Ascending aorta (tissue), 2 donors: ENCODE data around the gene SNRPD3. TPM values are rescaled to one million over a fixed set of nuclear protein-coding genes. Genes with fewer than 3 reads are reported as not detected.

Experiments used
- DNase-seq, 2 donors: peaks; one replicate each; pipeline ENCODE4 v3.0.0-alpha.2; 2019; ENCODE audit warnings: low spot score in 2 of 2
- H3K27ac ChIP-seq, 2 donors: fragments of 200-600 bp; sonication (generic); one replicate each; pipeline ENCODE4 v1.5.1; 2016 to 2017; ENCODE audit warnings: mild to moderate bottlenecking in 1 of 2
- H3K27me3 ChIP-seq: fragments of 200-600 bp; sonication (generic); one replicate; pipeline ENCODE4 v1.5.1; 2017
- H3K36me3 ChIP-seq, 2 donors: fragments of 200-600 bp; sonication (generic); one replicate each; pipeline ENCODE4 v1.5.1; 2016
- H3K4me1 ChIP-seq, 2 donors: fragments of 200-600 bp; sonication (generic); one replicate each; pipeline ENCODE4 v1.5.1; 2016 to 2017; ENCODE audit warnings: mild to moderate bottlenecking in 1 of 2
- H3K4me3 ChIP-seq, 2 donors: fragments of 200-600 bp; sonication (generic); one replicate each; pipeline ENCODE4 v1.5.1; 2016 to 2017; ENCODE audit warnings: mild to moderate bottlenecking in 1 of 2
- H3K9me3 ChIP-seq, 2 donors: fragments of 200-600 bp; sonication (generic); one replicate each; pipeline ENCODE4 v1.5.1; 2016
- intact Hi-C: fragments of 100-400 bp; cut with DNase I; formaldehyde crosslinking; loops from one replicate; pipeline ENCODE4 v1.15.1; 2023
- total RNA-seq: library from RNA; depleted of rRNA; stranded (reverse); fragments of >200 nt; gene quantifications from one replicate; pipeline ENCODE4 v1.1.0, GENCODE V29; 2016
- TF ChIP-seq, protein P1 (sequence below), 3 experiments: fragments of 200-600 bp in 2 of 3; fragments of 450-650 bp in 1 of 3; sonication (generic) in 2 of 3; IDR thresholded peaks; one replicate each; pipeline ENCODE4 v1.5.1; 2016 to 2019; ENCODE audit warnings: antibody characterized with exemption in 3 of 3, mild to moderate bottlenecking in 1 of 3, moderate library complexity in 1 of 3

Gene SNRPD3
- total RNA-seq, 1 donor from 2014 or later: 113 TPM

DNA sequence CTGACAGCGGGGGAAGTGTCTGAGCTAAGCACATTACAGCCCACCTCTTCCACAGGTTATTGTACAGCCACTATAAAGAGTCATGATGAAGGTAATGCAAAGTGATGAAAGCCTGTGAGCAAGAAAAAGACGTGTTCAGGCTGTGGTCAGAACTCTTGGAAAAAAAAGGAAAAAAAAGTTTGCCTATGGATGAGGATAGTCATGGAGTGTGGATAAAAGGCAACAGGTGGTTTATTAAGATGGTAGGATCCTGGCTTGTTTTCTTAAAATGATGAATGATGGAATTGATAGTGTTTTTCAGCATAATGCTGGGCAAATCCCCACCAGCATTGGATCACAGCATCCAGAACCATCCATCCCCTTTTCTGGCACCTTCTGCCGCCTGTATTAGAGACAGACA lies 37.6 kb upstream of the SNRPD3 start:
- no peaks in the 10 kb centered on the region for H3K36me3 ChIP-seq
- no peak overlapping the region for H3K27ac ChIP-seq
- H3K27me3 ChIP-seq: no peaks in the 10 kb centered on the region
- H3K9me3 ChIP-seq: no peaks in the 10 kb centered on the region
- no peak for DNase-seq
- TF ChIP-seq, protein P1, sequence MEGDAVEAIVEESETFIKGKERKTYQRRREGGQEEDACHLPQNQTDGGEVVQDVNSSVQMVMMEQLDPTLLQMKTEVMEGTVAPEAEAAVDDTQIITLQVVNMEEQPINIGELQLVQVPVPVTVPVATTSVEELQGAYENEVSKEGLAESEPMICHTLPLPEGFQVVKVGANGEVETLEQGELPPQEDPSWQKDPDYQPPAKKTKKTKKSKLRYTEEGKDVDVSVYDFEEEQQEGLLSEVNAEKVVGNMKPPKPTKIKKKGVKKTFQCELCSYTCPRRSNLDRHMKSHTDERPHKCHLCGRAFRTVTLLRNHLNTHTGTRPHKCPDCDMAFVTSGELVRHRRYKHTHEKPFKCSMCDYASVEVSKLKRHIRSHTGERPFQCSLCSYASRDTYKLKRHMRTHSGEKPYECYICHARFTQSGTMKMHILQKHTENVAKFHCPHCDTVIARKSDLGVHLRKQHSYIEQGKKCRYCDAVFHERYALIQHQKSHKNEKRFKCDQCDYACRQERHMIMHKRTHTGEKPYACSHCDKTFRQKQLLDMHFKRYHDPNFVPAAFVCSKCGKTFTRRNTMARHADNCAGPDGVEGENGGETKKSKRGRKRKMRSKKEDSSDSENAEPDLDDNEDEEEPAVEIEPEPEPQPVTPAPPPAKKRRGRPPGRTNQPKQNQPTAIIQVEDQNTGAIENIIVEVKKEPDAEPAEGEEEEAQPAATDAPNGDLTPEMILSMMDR (IDR thresholded peaks at IDR 0.05): no peak
- intact Hi-C loops: no loop called here
- H3K4me1 ChIP-seq: peaks cover 0 to 6% of the 10 kb centered on the region in 2 donors
- H3K4me3 ChIP-seq: no peak overlapping the region

GRCh38 chr22:24518771-24519485 lies 36.9 kb upstream of the SNRPD3 start:
- H3K4me3 ChIP-seq: no peak overlapping the region
- intact Hi-C loops: no loop called here
- TF ChIP-seq, protein P1 (IDR thresholded peaks at IDR 0.05): no peak
- H3K4me1 ChIP-seq: peaks cover 0 to 8% of the 10 kb centered on the region in 2 donors
- H3K36me3 ChIP-seq: no peaks in the 10 kb centered on the region
- no peaks in the 10 kb centered on the region for H3K9me3 ChIP-seq
- H3K27ac ChIP-seq: no peak overlapping the region
- H3K27me3 ChIP-seq: no peaks in the 10 kb centered on the region
- DNase-seq: no peak

DNA sequence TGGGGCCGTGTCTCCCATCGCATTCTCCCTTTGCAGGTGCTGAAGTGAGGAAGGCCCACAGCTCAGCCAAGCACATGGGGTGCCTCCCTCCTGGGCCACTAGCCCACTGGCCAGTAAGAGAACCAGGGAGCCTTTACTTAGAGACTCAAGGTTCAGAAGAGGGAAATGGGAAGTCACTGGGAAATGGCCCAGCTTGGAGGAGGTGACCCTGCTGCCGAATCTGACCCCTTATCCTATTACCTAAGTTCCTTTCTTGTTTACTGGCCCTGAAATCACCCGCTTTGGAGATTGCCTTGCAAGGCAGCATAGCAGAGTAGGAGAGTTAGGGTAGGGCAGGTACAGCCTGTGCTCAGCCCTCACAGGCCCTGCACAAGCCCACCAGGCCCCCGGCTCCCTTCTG lies 36.3 kb upstream of the SNRPD3 start:
- H3K27me3 ChIP-seq: no peaks in the 10 kb centered on the region
- H3K36me3 ChIP-seq: no peaks in the 10 kb centered on the region
- no peak for DNase-seq
- H3K9me3 ChIP-seq: no peaks in the 10 kb centered on the region
- no peak overlapping the region for H3K27ac ChIP-seq
- intact Hi-C loops: no loop called here
- peaks cover 0 to 8% of the 10 kb centered on the region in 2 donors for H3K4me1 ChIP-seq
- TF ChIP-seq, protein P1 (IDR thresholded peaks at IDR 0.05): no peak
- no peak overlapping the region for H3K4me3 ChIP-seq

DNA sequence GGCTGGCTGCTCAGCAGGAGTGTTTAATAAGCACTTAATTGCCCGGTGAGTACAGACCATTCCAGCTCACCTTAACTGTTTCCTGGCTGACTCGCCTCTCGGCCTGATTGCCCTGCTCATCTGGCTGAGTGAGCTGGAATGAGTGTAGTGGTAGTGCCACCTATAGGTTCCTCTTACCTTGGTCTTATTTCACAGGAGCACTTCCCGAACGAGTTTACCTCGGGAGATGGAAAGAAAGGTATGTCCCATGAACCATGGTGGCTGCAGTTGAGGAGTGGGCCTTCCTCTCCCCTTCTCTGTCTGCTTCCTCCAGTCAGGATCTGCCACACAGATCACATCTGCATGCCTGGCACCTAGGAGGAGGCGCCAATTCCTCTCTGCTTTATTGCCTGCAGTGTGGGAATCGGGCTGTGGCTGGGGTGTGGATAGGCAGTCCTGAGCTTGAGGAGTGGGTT lies 34.0 kb upstream of the SNRPD3 start:
- Histone ChIP-seq H3K9me3 (no peaks in the 10 kb centered on the region), H3K4me1 (peaks cover 0 to 5% of the 10 kb centered on the region in 2 donors), H3K27ac (no peak overlapping the region), H3K4me3 (no peak overlapping the region), H3K36me3 (no peaks in the 10 kb centered on the region), H3K27me3 (no peaks in the 10 kb centered on the region)
- no peak for DNase-seq
- intact Hi-C loops: loop anchor here (5.0 kb wide), 1 partner anchor 195 kb away; no protein-coding TSS in a partner anchor
- TF ChIP-seq, protein P1 (IDR thresholded peaks at IDR 0.05): peak in 1 of 3 experiments; percentile 33

- no peak for DNase-seq
- Histone ChIP-seq H3K4me1 (peaks cover 0 to 4% of the 10 kb centered on the region in 2 donors), H3K4me3 (no peak overlapping the region), H3K36me3 (no peaks in the 10 kb centered on the region), H3K9me3 (no peaks in the 10 kb centered on the region), H3K27ac (peak overlapping the region; percentile 63 to 71), H3K27me3 (no peaks in the 10 kb centered on the region)
- TF ChIP-seq, protein P1 (IDR thresholded peaks at IDR 0.05): no peak
- intact Hi-C loops: loop anchor here (2.0 to 5.0 kb wide), 2 partner anchors 101 to 197 kb away; no protein-coding TSS in a partner anchor
These were observed 31.9 kb upstream of the SNRPD3 start for GRCh38 chr22:24523873-24524272.
